ENCODE measurements around the gene PLCH2.

DNA sequence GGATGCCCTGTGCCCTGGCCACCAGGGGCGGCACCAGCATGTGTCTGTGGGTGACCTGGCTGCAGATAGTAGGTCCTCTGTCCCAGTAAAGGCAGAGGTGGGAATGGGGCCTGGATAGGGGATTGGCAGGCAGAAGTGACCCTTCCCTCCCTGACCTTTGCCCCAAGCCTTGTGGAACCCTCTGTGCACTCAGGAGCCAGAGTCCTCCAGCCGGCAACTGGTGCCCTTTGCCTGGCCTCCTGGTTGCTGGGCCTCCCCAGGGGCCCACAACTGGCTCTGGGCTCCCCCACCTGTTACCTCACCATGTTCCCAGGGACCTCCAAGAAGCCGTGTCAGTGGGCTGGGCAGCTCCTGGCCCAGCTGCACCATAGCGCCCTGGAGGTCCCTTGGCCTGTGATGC lies 10.0 kb downstream of the PLCH2 start:
- TF ChIP-seq POLR2AphosphoS5 (IDR thresholded peaks at IDR 0.05; ENCODE audit: insufficient read depth, low read depth, low read length) (no peak), POLR2A (IDR thresholded peaks at IDR 0.05; ENCODE audit: low read depth, low read length) (no peak), MAX (IDR thresholded peaks at IDR 0.05; ENCODE audit: insufficient read depth, insufficient read length) (no peak), EZH2 (IDR thresholded peaks at IDR 0.05; ENCODE audit: borderline replicate concordance, low read depth, low read length, severe bottlenecking) (no peak), MYC (IDR thresholded peaks at IDR 0.05; ENCODE audit: low read depth, low read length) (no peak), GATA2 (IDR thresholded peaks at IDR 0.05; ENCODE audit: insufficient read depth, insufficient read length, low read depth, low read length) (no peak), JUN (IDR thresholded peaks at IDR 0.05; ENCODE audit: borderline replicate concordance, insufficient read depth, insufficient read length, low read depth) (no peak)
- TF ChIP-seq, protein P1, sequence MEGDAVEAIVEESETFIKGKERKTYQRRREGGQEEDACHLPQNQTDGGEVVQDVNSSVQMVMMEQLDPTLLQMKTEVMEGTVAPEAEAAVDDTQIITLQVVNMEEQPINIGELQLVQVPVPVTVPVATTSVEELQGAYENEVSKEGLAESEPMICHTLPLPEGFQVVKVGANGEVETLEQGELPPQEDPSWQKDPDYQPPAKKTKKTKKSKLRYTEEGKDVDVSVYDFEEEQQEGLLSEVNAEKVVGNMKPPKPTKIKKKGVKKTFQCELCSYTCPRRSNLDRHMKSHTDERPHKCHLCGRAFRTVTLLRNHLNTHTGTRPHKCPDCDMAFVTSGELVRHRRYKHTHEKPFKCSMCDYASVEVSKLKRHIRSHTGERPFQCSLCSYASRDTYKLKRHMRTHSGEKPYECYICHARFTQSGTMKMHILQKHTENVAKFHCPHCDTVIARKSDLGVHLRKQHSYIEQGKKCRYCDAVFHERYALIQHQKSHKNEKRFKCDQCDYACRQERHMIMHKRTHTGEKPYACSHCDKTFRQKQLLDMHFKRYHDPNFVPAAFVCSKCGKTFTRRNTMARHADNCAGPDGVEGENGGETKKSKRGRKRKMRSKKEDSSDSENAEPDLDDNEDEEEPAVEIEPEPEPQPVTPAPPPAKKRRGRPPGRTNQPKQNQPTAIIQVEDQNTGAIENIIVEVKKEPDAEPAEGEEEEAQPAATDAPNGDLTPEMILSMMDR (IDR thresholded peaks at IDR 0.05; ENCODE audit: extremely low read depth in 1 of 2, insufficient read depth in 1 of 2, low read depth in 1 of 2, low read length in 2 of 2): no peak

All from endothelial cell of umbilical vein (primary cell).